Heart left ventricle (tissue), 13 donors: ENCODE data around the gene COX6A1.

Source experiments
- POLR2A ChIP-seq, 2 donors: fragments of 450-650 bp; IDR thresholded peaks; one replicate each; pipeline ENCODE4 v1.6.1; 2017; ENCODE audit warnings: antibody characterized with exemption in 2 of 2, mild to moderate bottlenecking in 2 of 2, moderate library complexity in 2 of 2
- TF ChIP-seq, protein P1 (sequence below), 12 donors: fragments of 200-600 bp; sonication (generic) in 4 of 12; IDR thresholded peaks; one replicate each; pipeline versions ENCODE4 v1.5.0 to v1.8.0; 2018 to 2022; ENCODE audit warnings: antibody characterized with exemption in 12 of 12, mild to moderate bottlenecking in 5 of 12
- donor health status: ischemic (EF 13 %, LVEDD 7.1; RV severe dilation, severe dysfunction).
- donor health status: DM: no; HTN: yes; CAD: no.
- donor health status: DM: no; HTN: no; CAD: no.
- donor health status: ischemic (EF 25% LVEDD 6.9; RV normal size, moderate dysfunction).
- donor health status: ischemic (EF 25% LVEDD 5.7; RV mildly dilated, moderate dysfunction).
- donor health status: ischemic (EF 35%, LVEDD 5.7; RV mildly dilated, moderate dysfunction).
- donor health status: nonischemic (EF 11% LVEDD 7.7; RV severe dilation, severe dysfunction).
- donor health status: DM: yes; HTN: yes; CAD: no.
- donor health status: PGD.
- donor health status: ischemic (EF 29% LVEDD 5.4; RV normal size, mild dysfunction).
- donor health status: nonischemic (EF 23%, LVEDD 6.1; RV moderate dilation, normal function).

DNA sequence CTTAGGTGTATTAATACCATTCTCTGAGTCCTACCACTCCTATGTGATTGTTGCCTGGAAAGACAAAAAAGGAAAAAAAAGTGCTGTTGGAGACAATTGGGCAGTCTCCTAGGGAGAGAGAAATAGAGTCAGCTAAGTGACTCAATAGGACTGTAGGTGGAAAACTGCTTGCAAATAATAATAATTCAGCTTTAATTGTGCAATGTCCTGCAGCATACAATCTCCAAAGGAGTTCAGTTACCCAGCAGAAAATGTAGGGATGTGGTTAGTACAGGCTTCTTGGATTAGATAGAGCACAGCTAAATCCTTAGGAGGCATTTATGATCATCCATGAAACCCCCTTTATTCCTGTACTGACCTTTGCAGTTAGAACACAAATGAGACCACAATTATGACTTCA is 34.6 kb downstream of the COX6A1 start:
- TF ChIP-seq, protein P1, sequence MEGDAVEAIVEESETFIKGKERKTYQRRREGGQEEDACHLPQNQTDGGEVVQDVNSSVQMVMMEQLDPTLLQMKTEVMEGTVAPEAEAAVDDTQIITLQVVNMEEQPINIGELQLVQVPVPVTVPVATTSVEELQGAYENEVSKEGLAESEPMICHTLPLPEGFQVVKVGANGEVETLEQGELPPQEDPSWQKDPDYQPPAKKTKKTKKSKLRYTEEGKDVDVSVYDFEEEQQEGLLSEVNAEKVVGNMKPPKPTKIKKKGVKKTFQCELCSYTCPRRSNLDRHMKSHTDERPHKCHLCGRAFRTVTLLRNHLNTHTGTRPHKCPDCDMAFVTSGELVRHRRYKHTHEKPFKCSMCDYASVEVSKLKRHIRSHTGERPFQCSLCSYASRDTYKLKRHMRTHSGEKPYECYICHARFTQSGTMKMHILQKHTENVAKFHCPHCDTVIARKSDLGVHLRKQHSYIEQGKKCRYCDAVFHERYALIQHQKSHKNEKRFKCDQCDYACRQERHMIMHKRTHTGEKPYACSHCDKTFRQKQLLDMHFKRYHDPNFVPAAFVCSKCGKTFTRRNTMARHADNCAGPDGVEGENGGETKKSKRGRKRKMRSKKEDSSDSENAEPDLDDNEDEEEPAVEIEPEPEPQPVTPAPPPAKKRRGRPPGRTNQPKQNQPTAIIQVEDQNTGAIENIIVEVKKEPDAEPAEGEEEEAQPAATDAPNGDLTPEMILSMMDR (IDR thresholded peaks at IDR 0.05) = no peak
- no peak for TF ChIP-seq POLR2A (IDR thresholded peaks at IDR 0.05)
